K562 (cell line): Measurements from ENCODE around the gene KCNJ5. TPM values are rescaled to one million over a fixed set of nuclear protein-coding genes. Genes with fewer than 3 reads are reported as not detected.

Experiments used
- ATAC-seq: fragments of 200-7000 bp; cut with Tn5 transposase; 3 replicates; pipeline ENCODE4 v1.9.1; 2020; ENCODE audit warnings: moderate library complexity
- BruUV-seq: library from RNA; stranded (reverse); fragments of 400-500 nt; replicated peaks from 2 replicates; lab custom pipeline; 2021; lab: Mats Ljungman, UMichigan
- CTCF ChIA-PET: fragments of 300-600 bp; formaldehyde crosslinking; extraction: SDS; loops from one replicate; lab custom pipeline; 2021; ENCODE audit warnings: low intra/inter-chr PET ratio; lab: Yijun Ruan, JAX
- POLR2A ChIA-PET: fragments of 300-600, 350-650 bp; sonication (Branson Sonifier 250); formaldehyde crosslinking; extraction: SDS; loops from one replicate; lab custom pipeline; 2021; ENCODE audit warnings: antibody characterized with exemption, inconsistent platforms; lab: Yijun Ruan, JAX
- DNase-seq, 4 experiments: peaks; one replicate each; pipeline versions ENCODE4 v3.0.0 to v3.0.0-alpha.2; 2011 to 2018; ENCODE audit warnings: low spot score in 3 of 4, mixed read lengths in 3 of 4; ENCODE audit errors: extremely low read depth in 1 of 4
- FAIRE-seq: peaks from 2 replicates; lab custom pipeline; 2011; peaks lifted over from hg19 to GRCh38; lab: Jason Lieb, UNC
- H2AFZ ChIP-seq: 2 replicates; pipeline ENCODE4 v1.6.0; 2011; ENCODE audit warnings: low read depth, low read length, control low read depth, inconsistent platforms
- H3K27ac ChIP-seq: fragments of 200-600 bp; 3 replicates; pipeline ENCODE4 v1.8.0; 2011; ENCODE audit warnings: low read depth, mild to moderate bottlenecking, control low read depth, inconsistent platforms, low read length, moderate library complexity, mixed read lengths; ENCODE audit errors: extremely low read depth
- H3K27me3 ChIP-seq, 2 experiments: fragments of 300-600 bp in 1 of 2; 2 replicates in 1 of 2; 3 replicates in 1 of 2; pipeline versions ENCODE4 v1.6.0 to v1.8.0; 2011; ENCODE audit warnings: inconsistent platforms in 2 of 2, low read length in 2 of 2, mild to moderate bottlenecking in 1 of 2, mixed read lengths in 1 of 2, moderate library complexity in 1 of 2; ENCODE audit not compliant: control insufficient read depth in 2 of 2, insufficient read depth in 2 of 2
- H3K36me3 ChIP-seq: fragments of 300-600 bp; 3 replicates; pipeline ENCODE4 v1.8.0; 2011; ENCODE audit warnings: mild to moderate bottlenecking, low read length, inconsistent platforms; ENCODE audit not compliant: control insufficient read depth, insufficient read depth
- H3K4me1 ChIP-seq, 2 experiments: fragments of 200-600 bp in 1 of 2; replicated peaks in 1 of 2; 2 replicates in 1 of 2; 3 replicates in 1 of 2; pipeline versions ENCODE4 v1.5.1 to v1.8.0; 2011; ENCODE audit warnings: inconsistent platforms in 2 of 2, low read length in 2 of 2, mild to moderate bottlenecking in 1 of 2, mixed read lengths in 1 of 2, moderate library complexity in 1 of 2; ENCODE audit not compliant: control insufficient read depth in 2 of 2, insufficient read depth in 2 of 2
- H3K4me2 ChIP-seq: 2 replicates; pipeline ENCODE4 v1.6.1; 2011; ENCODE audit warnings: low read length, control low read depth, inconsistent platforms, mixed read lengths; ENCODE audit not compliant: insufficient read depth
- H3K4me3 ChIP-seq: fragments of 200-600 bp; sonication (generic), shearing (Covaris generic); 2 replicates; pipeline ENCODE4 v1.5.1; 2016; ENCODE audit warnings: control low read depth, inconsistent platforms
- H3K79me2 ChIP-seq: fragments of 200-600 bp; 3 replicates; pipeline ENCODE4 v1.8.0; 2011; ENCODE audit warnings: low read length, inconsistent platforms; ENCODE audit not compliant: control insufficient read depth, insufficient read depth
- H3K9ac ChIP-seq, 2 experiments: 2 replicates each; pipeline versions ENCODE4 v1.6.0 to v1.6.1; 2011; ENCODE audit warnings: low read depth in 2 of 2, low read length in 2 of 2, control low read depth in 1 of 2, inconsistent platforms in 1 of 2, mild to moderate bottlenecking in 1 of 2, mixed read lengths in 1 of 2; ENCODE audit not compliant: insufficient read depth in 1 of 2
- H3K9me1 ChIP-seq: one replicate; pipeline ENCODE4 v1.6.0; 2011; ENCODE audit warnings: inconsistent platforms, mild to moderate bottlenecking, low read length, moderate library complexity; ENCODE audit not compliant: control insufficient read depth, insufficient read depth
- H3K9me3 ChIP-seq: replicated peaks from 2 replicates; pipeline ENCODE4 v1.5.1; 2011; ENCODE audit warnings: low read depth, low read length, inconsistent platforms; ENCODE audit not compliant: control insufficient read depth, insufficient read depth
- H4K20me1 ChIP-seq: replicated peaks from 2 replicates; pipeline ENCODE4 v1.6.1; 2011; ENCODE audit warnings: low read length, inconsistent platforms, mixed read lengths; ENCODE audit not compliant: control insufficient read depth, insufficient read depth
- BRF1 ChIP-seq: IDR thresholded peaks from 3 replicates; pipeline ENCODE4 v1.6.1; 2011; ENCODE audit warnings: borderline replicate concordance, mild to moderate bottlenecking; ENCODE audit not compliant: insufficient read length; ENCODE audit errors: extremely low read depth
- CXXC5 ChIP-seq: fragments of 250-450 bp; sonication (Bioruptor Pico); IDR thresholded peaks from 2 replicates; pipeline ENCODE4 v1.8.0; 2022; ENCODE audit warnings: inconsistent platforms, mild to moderate bottlenecking, moderate library complexity
- ERF ChIP-seq: fragments of 450-650 bp; formaldehyde crosslinking; IDR thresholded peaks from 2 replicates; pipeline ENCODE4 v1.4.0; 2020; ENCODE audit warnings: mild to moderate bottlenecking, mixed read lengths
- HINFP ChIP-seq: fragments of 450-650 bp; conservative IDR thresholded peaks from 2 replicates; pipeline ENCODE4 v1.6.1; 2016; ENCODE audit warnings: missing genetic modification characterization, low read depth, mild to moderate bottlenecking, control low read depth, missing compliant biosample characterization
- KLF16 ChIP-seq: IDR thresholded peaks from 2 replicates; pipeline ENCODE4 v1.6.1; 2016; ENCODE audit warnings: antibody characterized with exemption
- L3MBTL2 ChIP-seq: fragments of 450-650 bp; IDR thresholded peaks from 2 replicates; pipeline ENCODE4 v1.6.1; 2016; ENCODE audit warnings: mild to moderate bottlenecking, moderate library complexity
- NCOA6 ChIP-seq: fragments of 450-650 bp; IDR thresholded peaks from 2 replicates; pipeline ENCODE4 v1.6.1; 2017; ENCODE audit warnings: mild to moderate bottlenecking
- NKRF ChIP-seq: fragments of 450-650 bp; IDR thresholded peaks from 2 replicates; pipeline ENCODE4 v1.6.1; 2016; ENCODE audit warnings: borderline replicate concordance
- NONO ChIP-seq, 2 experiments: fragments of 200-400 bp in 1 of 2; fragments of 450-650 bp in 1 of 2; formaldehyde crosslinking in 1 of 2; IDR thresholded peaks; 2 replicates each; pipeline ENCODE4 v1.6.1; 2017; ENCODE audit warnings: low read depth in 2 of 2, mild to moderate bottlenecking in 2 of 2, moderate library complexity in 2 of 2, low read length in 1 of 2
- SMAD3 ChIP-seq: fragments of 450-650 bp; formaldehyde crosslinking; conservative IDR thresholded peaks from 2 replicates; pipeline ENCODE4 v1.4.0; 2020; ENCODE audit warnings: mild to moderate bottlenecking
- SRF ChIP-seq, 2 experiments: fragments of 250-450, 450-650 bp in 1 of 2; sonication (Bioruptor Pico) in 1 of 2; sonication (generic) in 1 of 2; formaldehyde crosslinking; IDR thresholded peaks; 2 replicates each; pipeline versions ENCODE4 v1.5.0 to v1.5.1; 2020 to 2022; ENCODE audit warnings: mild to moderate bottlenecking in 1 of 2, missing genetic modification reagents in 1 of 2
- TFAM ChIP-seq: fragments of 250-450 bp; sonication (Bioruptor Pico); conservative IDR thresholded peaks from 2 replicates; pipeline ENCODE4 v1.5.0; 2021; ENCODE audit warnings: mild to moderate bottlenecking, moderate library complexity
- ZNF165 ChIP-seq: fragments of 250-450 bp; sonication (Bioruptor Pico); IDR thresholded peaks from 2 replicates; pipeline ENCODE4 v1.4.0; 2020; ENCODE audit warnings: borderline replicate concordance
- ZSCAN32 ChIP-seq: fragments of 450-650 bp; formaldehyde crosslinking; IDR thresholded peaks from 2 replicates; pipeline ENCODE4 v1.4.0; 2020; ENCODE audit warnings: mild to moderate bottlenecking, moderate library complexity
- WGBS: fragments of 100-300 bp; shearing (Covaris generic); methylation state at CpG from one replicate; pipeline ENCODE4 v1.1.6; 2016; ENCODE audit warnings: low coverage, mixed read lengths; ENCODE audit not compliant: insufficient coverage; ENCODE audit errors: missing lambda C conversion rate; 5-methylcytosine and 5-hydroxymethylcytosine counted together
- in situ Hi-C: fragments of 300-500 bp; cut with MboI; formaldehyde crosslinking; loops from 4 replicates; pipeline ENCODE4 v1.15.0; 2018; ENCODE audit warnings: inconsistent platforms, mixed read lengths
- intact Hi-C: fragments of 100-400 bp; cut with micrococcal nuclease; formaldehyde crosslinking; loops from 2 replicates; pipeline ENCODE4 v1.14.2; 2022
- polyA plus RNA-seq, 8 experiments: library from polyadenylated mRNA; depleted of rRNA in 4 of 8; stranded (reverse) in 5 of 8; unstranded in 3 of 8; fragments of >200 nt; fragmentation: Nextera tagmentation in 2 of 8; fragmentation: Illumina TruSeq in 1 of 8; extraction: Ambion mirVana in 2 of 8; extraction: Trizol in 1 of 8; gene quantifications; 2 replicates each; pipeline versions ENCODE4 v1.2.1 to v1.2.3, GENCODE V29; 2011 to 2014; ENCODE audit warnings: inconsistent platforms in 1 of 8, missing spikeins in 1 of 8
- total RNA-seq, 7 experiments: library from RNA; depleted of rRNA in 6 of 7; stranded (reverse); fragments of >200 nt in 6 of 7; fragmentation: Illumina TruSeq in 2 of 7; extraction: Trizol in 2 of 7; gene quantifications; 2 replicates each; pipeline versions ENCODE4 v1.2.1 to v1.2.3, GENCODE V29; 2011 to 2021; ENCODE audit warnings: low replicate concordance in 1 of 7

The KCNJ5 gene
- total and polyA plus RNA-seq, 9 of the 15 experiments (the other 6 are each of a cell fraction or from before 2014, with no cell fraction given): 0.04 TPM; not detected in 8

- no peak for TF ChIP-seq ZNF165 (CRISPR knock-in tag)
- TF ChIP-seq NKRF: no peak
- no peak for TF ChIP-seq BRF1
- no peak for TF ChIP-seq L3MBTL2
- TF ChIP-seq NONO (IDR thresholded peaks at IDR 0.05; ENCODE audit: low read depth in 2 of 2, low read length in 1 of 2): no peak
- no peak for TF ChIP-seq SMAD3 (CRISPR knock-in tag)
- no peak for TF ChIP-seq ZSCAN32
- TF ChIP-seq CXXC5 (CRISPR knock-in tag): no peak
- no peak for TF ChIP-seq NCOA6
Measured at GRCh38 chr11:128862908-128863660, 28.1 kb upstream of the KCNJ5 start (continued).

GRCh38 chr11:128865490-128865889 is 25.7 kb upstream of the KCNJ5 start:
- H3K27ac ChIP-seq: no peak overlapping the region
- no TSS peak for BruUV-seq
- H3K9ac ChIP-seq: no peak overlapping the region
- no peaks in the 10 kb centered on the region for H4K20me1 ChIP-seq
- no peaks in the 10 kb centered on the region for H3K36me3 ChIP-seq
- FAIRE-seq: no peak
- H3K4me2 ChIP-seq: no peak overlapping the region
- no peak for DNase-seq
- H3K9me1 ChIP-seq: no peaks in the 10 kb centered on the region
- WGBS: 0% methylated on average over 1 of the region's 1 CpG
- TF ChIP-seq HINFP (tag): no peak
- no peak for TF ChIP-seq KLF16
- no peak for TF ChIP-seq ERF (CRISPR knock-in tag)
- no peak for TF ChIP-seq NONO (IDR thresholded peaks at IDR 0.05; ENCODE audit: low read depth in 2 of 2, low read length in 1 of 2)
- no peak for TF ChIP-seq TFAM
- TF ChIP-seq SRF (CRISPR knock-in tag; IDR thresholded peaks at IDR 0.05): no peak
- no peaks in the 10 kb centered on the region for H3K4me1 ChIP-seq
- no peak overlapping the region for H2AFZ ChIP-seq
- peaks cover 0 to 1% of the 10 kb centered on the region in 2 experiments; a peak in 1 of 5 replicates for H3K27me3 ChIP-seq
- CTCF ChIA-PET: no interaction called here
- in situ Hi-C loops (no loop called here), intact Hi-C loops (no loop called here)
- POLR2A ChIA-PET: no interaction called here
- no peaks in the 10 kb centered on the region for H3K9me3 ChIP-seq
- no peak overlapping the region for H3K4me3 ChIP-seq
- no peaks in the 10 kb centered on the region for H3K79me2 ChIP-seq
- no peak for ATAC-seq
